ENCODE data around the gene SULT4A1.
"Not testable (repeated sequence)": the region's sequence is repeated elsewhere in the genome, so short reads cannot be mapped to it uniquely, and the experiment has no call there.

Gene SULT4A1

GRCh38 chr22:43882122-43882767 lies 19.9 kb upstream of the SULT4A1 start:
- Mint-ChIP-seq H3K4me1 (no peaks in the 10 kb centered on the region), H3K36me3 (ENCODE audit: low read depth) (no peaks in the 10 kb centered on the region), H3K27me3 (peaks cover 18% of the 10 kb centered on the region), H3K27ac (no peak overlapping the region), H3K9me3 (no peaks in the 10 kb centered on the region), H3K4me3 (no peak overlapping the region)
- DNase-seq (no peak), ATAC-seq (no peak)

- H3K27ac Mint-ChIP-seq: no peak overlapping the region
These were observed 19.1 kb upstream of the SULT4A1 start for GRCh38 chr22:43881091-43882061.

GRCh38 chr22:43880541-43880991 lies 18.3 kb upstream of the SULT4A1 start:
- ATAC-seq: no peak
- no peaks in the 10 kb centered on the region for H3K4me1 Mint-ChIP-seq
- DNase-seq: no peak
- no peaks in the 10 kb centered on the region for H3K9me3 Mint-ChIP-seq
- H3K27me3 Mint-ChIP-seq: peaks cover 8% of the 10 kb centered on the region
- no peak overlapping the region for H3K27ac Mint-ChIP-seq
- no peak overlapping the region for H3K4me3 Mint-ChIP-seq
- H3K36me3 Mint-ChIP-seq (ENCODE audit: low read depth): no peaks in the 10 kb centered on the region

More at GRCh38 chr22:43881091-43882061, 19.1 kb upstream of the SULT4A1 start:
- DNase-seq (no peak), ATAC-seq (no peak)
- Mint-ChIP-seq H3K27me3 (peaks cover 11% of the 10 kb centered on the region), H3K9me3 (no peaks in the 10 kb centered on the region), H3K4me1 (no peaks in the 10 kb centered on the region), H3K4me3 (no peak overlapping the region), H3K36me3 (ENCODE audit: low read depth) (no peaks in the 10 kb centered on the region)

DNA sequence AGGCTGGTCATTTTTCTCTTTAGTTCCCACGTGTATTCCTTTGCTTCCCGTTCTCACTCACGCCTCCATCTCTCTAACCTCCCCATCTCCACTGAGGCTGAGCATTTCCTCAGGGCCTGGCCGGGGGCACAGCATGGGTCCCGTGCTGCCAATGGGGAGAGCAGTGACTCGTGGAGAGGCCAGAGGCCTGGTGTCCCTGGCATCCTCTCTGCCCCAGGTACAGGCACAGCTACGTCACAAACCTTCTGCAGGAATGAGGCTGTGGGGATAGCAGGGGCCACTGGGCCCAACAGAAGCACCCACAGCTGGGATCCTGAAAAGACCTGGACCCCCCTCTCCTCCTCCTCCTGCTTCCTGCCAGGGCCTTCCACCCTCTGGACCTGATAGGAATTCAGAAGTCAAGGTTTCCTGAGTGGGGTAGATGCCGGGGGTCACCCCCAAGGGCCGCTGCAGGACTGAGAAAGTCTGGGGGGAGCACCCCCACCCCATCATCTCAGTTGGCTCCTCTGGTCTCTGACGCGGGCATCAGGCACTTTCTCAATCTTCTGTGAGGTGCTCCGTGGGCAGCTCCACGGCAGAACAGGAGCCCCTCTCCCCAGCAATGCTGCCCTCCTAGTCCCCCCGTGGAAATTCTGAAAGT lies 17.7 kb upstream of the SULT4A1 start:
- Mint-ChIP-seq H3K27me3 (peaks cover 5% of the 10 kb centered on the region), H3K27ac (no peak overlapping the region), H3K36me3 (ENCODE audit: low read depth) (no peaks in the 10 kb centered on the region), H3K4me1 (no peaks in the 10 kb centered on the region), H3K9me3 (no peaks in the 10 kb centered on the region), H3K4me3 (no peak overlapping the region)
- ATAC-seq (no peak), DNase-seq (no peak)

DNA sequence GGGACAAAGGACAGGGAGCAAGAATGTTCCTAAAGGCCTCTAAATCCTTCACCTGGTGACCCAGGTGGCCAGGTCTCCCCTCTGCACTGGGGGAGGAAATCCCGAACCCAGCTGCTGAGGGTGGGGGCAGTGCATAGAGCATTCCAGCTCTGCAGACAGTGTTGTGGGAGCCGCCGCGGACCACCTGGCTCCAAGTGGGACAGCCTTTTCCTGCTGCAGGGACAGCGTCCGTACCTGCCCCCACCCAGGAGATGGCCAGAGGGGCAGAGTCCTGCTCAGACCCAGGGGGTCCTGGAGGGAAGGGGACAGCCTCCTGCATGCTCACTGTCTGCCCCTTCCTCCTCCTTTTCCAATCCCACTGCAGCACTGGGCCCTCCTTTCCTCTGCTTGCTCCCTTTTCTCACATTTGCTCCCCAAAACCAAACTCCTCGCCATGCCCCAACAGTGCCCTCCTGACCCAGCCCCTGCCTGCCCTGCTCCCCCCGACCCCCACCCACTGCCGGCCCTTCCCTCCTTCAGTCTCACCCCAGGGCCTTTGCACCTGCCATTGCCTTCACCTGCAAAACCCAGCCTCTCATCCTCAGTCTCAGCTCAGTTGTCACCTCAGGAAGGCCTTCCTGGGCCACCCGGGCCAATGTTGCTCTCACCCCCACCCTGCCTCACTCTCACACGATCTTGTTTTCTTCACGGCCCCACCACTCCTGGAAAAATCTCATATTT lies 16.7 kb upstream of the SULT4A1 start:
- Mint-ChIP-seq H3K27ac (no peak overlapping the region), H3K36me3 (ENCODE audit: low read depth) (no peaks in the 10 kb centered on the region), H3K27me3 (peaks cover 10% of the 10 kb centered on the region), H3K9me3 (no peaks in the 10 kb centered on the region), H3K4me1 (no peaks in the 10 kb centered on the region), H3K4me3 (no peak overlapping the region)
- DNase-seq (no peak), ATAC-seq (no peak)

- H3K27me3 Mint-ChIP-seq: peaks cover 15% of the 10 kb centered on the region
- ATAC-seq (no peak), DNase-seq (no peak)
- no peak overlapping the region for H3K27ac Mint-ChIP-seq
- no peaks in the 10 kb centered on the region for H3K9me3 Mint-ChIP-seq
- H3K4me3 Mint-ChIP-seq: no peak overlapping the region
- no peaks in the 10 kb centered on the region for H3K36me3 Mint-ChIP-seq (ENCODE audit: low read depth)
- H3K4me1 Mint-ChIP-seq: no peaks in the 10 kb centered on the region
These were observed 15.9 kb upstream of the SULT4A1 start for GRCh38 chr22:43878079-43878795.

- no peak for DNase-seq
- peaks cover 15% of the 10 kb centered on the region for H3K27me3 Mint-ChIP-seq
These were observed 14.7 kb upstream of the SULT4A1 start for GRCh38 chr22:43876866-43877509.

DNA sequence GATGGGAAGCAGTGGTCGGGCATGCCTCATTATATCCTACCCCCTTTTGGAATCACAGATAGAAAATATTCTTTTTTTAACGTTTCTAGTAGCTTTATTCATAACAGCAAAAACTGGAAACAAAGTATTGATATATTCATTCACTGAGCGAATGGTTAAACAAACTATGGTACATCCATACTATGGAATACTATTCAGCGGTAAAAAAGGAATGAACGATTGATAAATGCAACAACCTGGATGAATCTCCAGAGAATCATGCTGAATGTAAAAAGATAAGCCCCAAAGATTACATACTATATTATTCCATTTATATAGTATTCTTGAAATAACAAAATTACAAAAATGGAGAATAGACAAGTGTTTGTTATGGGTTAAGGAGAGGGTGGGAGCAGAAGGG lies 7.5 kb upstream of the SULT4A1 start:
- Mint-ChIP-seq H3K4me3 (no peak overlapping the region), H3K4me1 (no peaks in the 10 kb centered on the region), H3K9me3 (peaks cover 8% of the 10 kb centered on the region), H3K27me3 (peaks cover 24% of the 10 kb centered on the region), H3K27ac (no peak overlapping the region), H3K36me3 (ENCODE audit: low read depth) (no peaks in the 10 kb centered on the region)
- ATAC-seq (no peak), DNase-seq (no peak)

More at GRCh38 chr22:43876866-43877509, 14.7 kb upstream of the SULT4A1 start:
- no peak for ATAC-seq
- no peaks in the 10 kb centered on the region for H3K4me1 Mint-ChIP-seq
- no peaks in the 10 kb centered on the region for H3K36me3 Mint-ChIP-seq (ENCODE audit: low read depth)
- H3K27ac Mint-ChIP-seq: no peak overlapping the region
- H3K4me3 Mint-ChIP-seq: no peak overlapping the region
- no peaks in the 10 kb centered on the region for H3K9me3 Mint-ChIP-seq

DNA sequence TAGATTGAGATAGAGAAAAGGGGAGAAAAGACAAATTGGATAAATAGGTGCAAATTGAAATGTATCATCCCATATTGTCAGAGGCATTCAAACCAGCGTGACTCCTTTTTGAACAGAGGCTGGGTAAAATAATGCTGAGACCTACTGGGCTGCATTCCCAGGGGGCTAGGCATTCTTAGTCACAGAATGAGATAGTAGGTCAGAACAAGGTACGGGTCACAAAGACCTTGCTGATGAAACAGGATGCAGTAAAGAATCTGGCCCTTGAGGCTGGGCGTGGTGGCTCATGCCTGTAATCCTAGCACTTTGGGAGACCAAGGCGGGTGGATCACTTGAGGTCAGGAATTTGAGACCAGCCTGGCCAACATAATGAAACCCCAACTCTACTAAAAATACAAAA lies 6.7 kb upstream of the SULT4A1 start:
- H3K4me1 Mint-ChIP-seq; H3K36me3 Mint-ChIP-seq (ENCODE audit: low read depth); ATAC-seq; H3K4me3 Mint-ChIP-seq; H3K27ac Mint-ChIP-seq; DNase-seq; H3K9me3 Mint-ChIP-seq: not testable (repeated sequence)
- peaks cover 24% of the 10 kb centered on the region for H3K27me3 Mint-ChIP-seq

- no peaks in the 10 kb centered on the region for H3K36me3 Mint-ChIP-seq (ENCODE audit: low read depth)
- DNase-seq (peak; percentile 21), ATAC-seq (no peak)
- H3K27ac Mint-ChIP-seq: no peak overlapping the region
- H3K4me3 Mint-ChIP-seq: no peak overlapping the region
- no peaks in the 10 kb centered on the region for H3K4me1 Mint-ChIP-seq
- H3K27me3 Mint-ChIP-seq: peaks cover 28% of the 10 kb centered on the region
- peaks cover 8% of the 10 kb centered on the region for H3K9me3 Mint-ChIP-seq
These were observed 5.7 kb upstream of the SULT4A1 start for GRCh38 chr22:43867839-43868635.

GRCh38 chr22:43862882-43863202 lies 529 bp upstream of the SULT4A1 start:
- Mint-ChIP-seq H3K4me1 (peaks cover 6% of the 10 kb centered on the region), H3K36me3 (ENCODE audit: low read depth) (no peaks in the 10 kb centered on the region), H3K4me3 (peak overlapping the region; percentile 29), H3K27me3 (peaks cover 63% of the 10 kb centered on the region), H3K9me3 (no peaks in the 10 kb centered on the region), H3K27ac (no peak overlapping the region)
- ATAC-seq: no peak
- DNase-seq: no peak

DNA sequence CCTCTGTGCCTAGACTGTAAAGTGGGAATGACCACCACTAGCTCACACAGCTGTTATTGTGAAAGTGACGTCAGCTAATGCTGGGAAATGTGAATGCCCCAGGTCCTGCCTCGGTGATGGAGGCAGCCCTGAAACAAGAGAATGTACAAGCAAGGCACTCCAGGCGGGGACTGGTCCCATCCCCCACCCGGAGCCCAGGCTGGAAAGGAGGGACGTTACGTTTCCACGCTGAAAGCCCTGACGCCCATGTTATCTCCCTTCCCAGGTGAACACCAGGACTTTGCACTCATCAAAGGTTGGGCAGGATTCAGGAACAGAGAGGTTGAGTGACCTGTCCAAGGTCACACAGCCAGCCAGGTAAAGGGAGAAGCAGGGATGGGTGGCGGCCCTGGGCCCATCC lies 784 bp downstream of the SULT4A1 start:
- ATAC-seq (peak; percentile 10), DNase-seq (no peak)
- no peaks in the 10 kb centered on the region for H3K36me3 Mint-ChIP-seq (ENCODE audit: low read depth)
- H3K27ac Mint-ChIP-seq: no peak overlapping the region
- no peak overlapping the region for H3K4me3 Mint-ChIP-seq
- no peaks in the 10 kb centered on the region for H3K9me3 Mint-ChIP-seq
- H3K4me1 Mint-ChIP-seq: peaks cover 6% of the 10 kb centered on the region
- H3K27me3 Mint-ChIP-seq: peaks cover 70% of the 10 kb centered on the region

- H3K27me3 Mint-ChIP-seq: peaks cover 72% of the 10 kb centered on the region
- H3K4me1 Mint-ChIP-seq: peaks cover 6% of the 10 kb centered on the region
- H3K27ac Mint-ChIP-seq: no peak overlapping the region
- ATAC-seq (no peak), DNase-seq (no peak)
- no peak overlapping the region for H3K4me3 Mint-ChIP-seq
- no peaks in the 10 kb centered on the region for H3K36me3 Mint-ChIP-seq (ENCODE audit: low read depth)
- H3K9me3 Mint-ChIP-seq: no peaks in the 10 kb centered on the region
These were observed 1.5 kb downstream of the SULT4A1 start for GRCh38 chr22:43860831-43861230.

All from activated naive CD8-positive, alpha-beta T cell treated with anti-CD3 and anti-CD28 coated beads, Interleukin-2, amount 50 U/mL, for 24 hours (primary cell).